Calu3 (cell line): ENCODE measurements around the gene DHX38. TPM values are rescaled to one million over a fixed set of nuclear protein-coding genes. Genes with fewer than 3 reads are reported as not detected.

Experiments
- BruUV-seq: library from RNA; stranded (reverse); fragments of 400-500 nt; replicated peaks from 2 replicates; lab custom pipeline; 2021; lab: Mats Ljungman, UMichigan
- CTCF ChIA-PET: fragments of 300-600 bp; sonication (Branson Sonifier 250); formaldehyde crosslinking; loops from one replicate; lab custom pipeline; 2022; ENCODE audit warnings: antibody characterized with exemption; lab: Charles Lee
- DNase-seq: peaks from one replicate; pipeline ENCODE4 v3.0.0; 2022
- H3K27ac Mint-ChIP-seq: one replicate; pipeline ENCODE4 v1.8.0; 2022; ENCODE audit warnings: mixed read lengths; ENCODE audit not compliant: unreplicated experiment
- H3K27me3 Mint-ChIP-seq: one replicate; pipeline ENCODE4 v1.8.0; 2022; ENCODE audit warnings: mixed read lengths; ENCODE audit not compliant: unreplicated experiment
- H3K36me3 Mint-ChIP-seq: one replicate; pipeline ENCODE4 v1.8.0; 2022; ENCODE audit warnings: mild to moderate bottlenecking, moderate library complexity, mixed read lengths; ENCODE audit not compliant: insufficient read depth, unreplicated experiment
- H3K4me1 Mint-ChIP-seq: one replicate; pipeline ENCODE4 v1.8.0; 2022; ENCODE audit warnings: mild to moderate bottlenecking, low read depth, mixed read lengths; ENCODE audit not compliant: unreplicated experiment
- H3K4me3 Mint-ChIP-seq: one replicate; pipeline ENCODE4 v1.8.0; 2022; ENCODE audit warnings: mild to moderate bottlenecking, low read depth, moderate library complexity, mixed read lengths; ENCODE audit not compliant: unreplicated experiment
- H3K9me3 Mint-ChIP-seq: one replicate; pipeline ENCODE4 v1.8.0; 2022; ENCODE audit warnings: low read depth, mixed read lengths; ENCODE audit not compliant: unreplicated experiment
- CTCF ChIP-seq: fragments of 200-600 bp; IDR thresholded peaks from one replicate; pipeline ENCODE4 v1.8.0; 2022; ENCODE audit warnings: antibody characterized with exemption; ENCODE audit not compliant: unreplicated experiment
- intact Hi-C: fragments of 100-400 bp; cut with micrococcal nuclease; formaldehyde crosslinking; loops from one replicate; pipeline ENCODE4 v1.10.0; 2022; ENCODE audit not compliant: unreplicated experiment
- total RNA-seq: library from RNA; stranded (reverse); gene quantifications from 2 replicates; pipeline ENCODE4 v1.2.3, GENCODE V29; 2022

DHX38 gene
- total RNA-seq, 1 experiment from 2014 or later: 86.4 TPM

- intact Hi-C loops: no loop called here
- no peaks in the 10 kb centered on the region for H3K9me3 Mint-ChIP-seq
- no peak for DNase-seq
- no TSS peak for BruUV-seq
- H3K36me3 Mint-ChIP-seq: no peaks in the 10 kb centered on the region
- H3K4me1 Mint-ChIP-seq: no peaks in the 10 kb centered on the region
- peaks cover 61% of the 10 kb centered on the region for H3K27me3 Mint-ChIP-seq
- H3K27ac Mint-ChIP-seq: no peak overlapping the region
- no peak overlapping the region for H3K4me3 Mint-ChIP-seq
- CTCF ChIA-PET: no interaction called here
- no peak for TF ChIP-seq CTCF
Observed at GRCh38 chr16:72060405-72060804, 33.2 kb upstream of the DHX38 start.

GRCh38 chr16:72061564-72061963 is 32.1 kb upstream of the DHX38 start:
- intact Hi-C loops: no loop called here
- no peak for TF ChIP-seq CTCF
- H3K36me3 Mint-ChIP-seq: no peaks in the 10 kb centered on the region
- H3K9me3 Mint-ChIP-seq: no peaks in the 10 kb centered on the region
- H3K27ac Mint-ChIP-seq: no peak overlapping the region
- H3K4me1 Mint-ChIP-seq: no peaks in the 10 kb centered on the region
- BruUV-seq: no TSS peak
- H3K27me3 Mint-ChIP-seq: peaks cover 73% of the 10 kb centered on the region
- no peak overlapping the region for H3K4me3 Mint-ChIP-seq
- CTCF ChIA-PET: interaction anchor here (0.6 kb wide), 1 partner anchor 481 kb away, joined by 4 read pairs; no protein-coding TSS in a partner anchor
- no peak for DNase-seq

GRCh38 chr16:72064361-72064894 is 29.2 kb upstream of the DHX38 start:
- CTCF ChIA-PET: interaction anchor here (0.5 kb wide), 1 partner anchor 16 kb away, joined by 4 read pairs; no protein-coding TSS in a partner anchor
- H3K36me3 Mint-ChIP-seq: no peaks in the 10 kb centered on the region
- BruUV-seq: no TSS peak
- intact Hi-C loops: no loop called here
- no peak for DNase-seq
- no peaks in the 10 kb centered on the region for H3K4me1 Mint-ChIP-seq
- H3K9me3 Mint-ChIP-seq: no peaks in the 10 kb centered on the region
- H3K27ac Mint-ChIP-seq: no peak overlapping the region
- peaks cover 61% of the 10 kb centered on the region for H3K27me3 Mint-ChIP-seq
- H3K4me3 Mint-ChIP-seq: no peak overlapping the region
- TF ChIP-seq CTCF: no peak

- Mint-ChIP-seq H3K9me3 (no peaks in the 10 kb centered on the region), H3K27me3 (peaks cover 55% of the 10 kb centered on the region), H3K4me1 (no peaks in the 10 kb centered on the region), H3K36me3 (no peaks in the 10 kb centered on the region), H3K4me3 (no peak overlapping the region), H3K27ac (no peak overlapping the region)
- intact Hi-C loops: loop anchor here (1.0 kb wide), 1 partner anchor 33 kb away; no protein-coding TSS in a partner anchor
- no TSS peak for BruUV-seq
- CTCF ChIA-PET: interaction anchor here (0.6 kb wide), 1 partner anchor 311 kb away, joined by 4 read pairs; no protein-coding TSS in a partner anchor
- DNase-seq: peak; percentile 10
- peak; percentile 54 for TF ChIP-seq CTCF
Observed at GRCh38 chr16:72066747-72067146, 26.9 kb upstream of the DHX38 start.
